AG04449 (cell line): ENCODE measurements around the gene OCA2.

Experiments used
- CTCF ChIA-PET: fragments of 350-600 bp; formaldehyde crosslinking; extraction: SDS; loops from one replicate; lab custom pipeline; 2021; ENCODE audit warnings: antibody characterized with exemption; lab: Yijun Ruan, JAX
- POLR2A ChIA-PET: fragments of 400-600, 350-600 bp; formaldehyde crosslinking; extraction: SDS; loops from one replicate; lab custom pipeline; 2020; ENCODE audit warnings: antibody characterized with exemption, inconsistent platforms; lab: Yijun Ruan, JAX
- DNase-seq: peaks from one replicate; pipeline ENCODE4 v3.0.0-alpha.2; 2010; ENCODE audit warnings: low read depth, low spot score
- H3K4me3 ChIP-seq: 2 replicates; pipeline ENCODE4 v1.5.1; 2011; ENCODE audit warnings: low read depth, mild to moderate bottlenecking, control low read depth, low read length
- CTCF ChIP-seq: IDR thresholded peaks from one replicate; pipeline ENCODE4 v1.5.1; 2011; ENCODE audit warnings: mild to moderate bottlenecking, moderate library complexity, low read length, control low read depth, inconsistent platforms; ENCODE audit not compliant: insufficient read depth; ENCODE audit errors: missing control alignments

Gene OCA2

GRCh38 chr15:28080386-28080785 lies 18.7 kb downstream of the OCA2 start:
- CTCF ChIA-PET, result interaction anchor here (1.1 kb wide), 1 partner anchor 44 kb away, joined by 3 read pairs; no protein-coding TSS in a partner anchor

GRCh38 chr15:28079313-28079969 lies 19.7 kb downstream of the OCA2 start:
- CTCF ChIA-PET, result interaction anchor here (1.1 to 1.2 kb wide), 2 partner anchors 45 to 47 kb away, joined by 3 read pairs; no protein-coding TSS in a partner anchor

More at GRCh38 chr15:28080386-28080785, 18.7 kb downstream of the OCA2 start:
- no peak for DNase-seq
- POLR2A ChIA-PET, result no interaction called here
- no peak overlapping the region for H3K4me3 ChIP-seq
- TF ChIP-seq CTCF, result no peak

GRCh38 chr15:28078191-28078719 lies 20.9 kb downstream of the OCA2 start:
- ChIA-PET POLR2A (no interaction called here), CTCF (interaction anchor here (1.2 kb wide), 1 partner anchor 48 kb away, joined by 3 read pairs; no protein-coding TSS in a partner anchor)
- DNase-seq, result no peak
- TF ChIP-seq CTCF, result no peak
- no peak overlapping the region for H3K4me3 ChIP-seq

More at GRCh38 chr15:28079313-28079969, 19.7 kb downstream of the OCA2 start:
- POLR2A ChIA-PET, result no interaction called here
- no peak for DNase-seq
- H3K4me3 ChIP-seq, result no peak overlapping the region
- no peak for TF ChIP-seq CTCF

GRCh38 chr15:28075573-28075972 lies 23.5 kb downstream of the OCA2 start:
- POLR2A ChIA-PET, result no interaction called here
- no peak for TF ChIP-seq CTCF
- CTCF ChIA-PET, result interaction anchor here (0.7 to 3.1 kb wide), 3 partner anchors 10 to 1186 kb away, joined by 3 to 10 read pairs (median 4); no protein-coding TSS in a partner anchor
- H3K4me3 ChIP-seq, result no peak overlapping the region
- no peak for DNase-seq

- no peak for DNase-seq
- no peak overlapping the region for H3K4me3 ChIP-seq
- no peak for TF ChIP-seq CTCF
- ChIA-PET POLR2A (no interaction called here), CTCF (no interaction called here)
Measured at GRCh38 chr15:28068930-28069329, 30.2 kb downstream of the OCA2 start.

- CTCF ChIA-PET, result no interaction called here
- DNase-seq, result no peak
- H3K4me3 ChIP-seq, result no peak overlapping the region
- no peak for TF ChIP-seq CTCF
- POLR2A ChIA-PET, result no interaction called here
Measured at GRCh38 chr15:28066231-28066630, 32.9 kb downstream of the OCA2 start.
